Thyroid gland (tissue), 4 donors: ENCODE results near the gene CTIF. TPM values are rescaled to one million over a fixed set of nuclear protein-coding genes. Genes with fewer than 3 reads are reported as not detected.
A peak's percentile ranks its signal among the peaks of the same experiment; 100 is the strongest.

Experiments
- DNase-seq, 2 donors: peaks; one replicate each; pipeline ENCODE4 v3.0.0-alpha.2; 2019
- H3K27ac ChIP-seq, 3 donors: fragments of 200-600 bp; sonication (generic); 1 replicate in 2 of 3; 2 replicates in 1 of 3; pipeline ENCODE4 v1.5.1; 2016 to 2019; ENCODE audit warnings: mild to moderate bottlenecking in 1 of 3, moderate library complexity in 1 of 3
- H3K27me3 ChIP-seq: fragments of 200-600 bp; sonication (generic); one replicate; pipeline ENCODE4 v1.5.1; 2019
- H3K36me3 ChIP-seq, 2 donors: fragments of 200-600 bp; sonication (generic); one replicate each; pipeline ENCODE4 v1.5.1; 2016 to 2019
- H3K4me1 ChIP-seq, 2 donors: fragments of 200-600 bp; sonication (generic); one replicate each; pipeline ENCODE4 v1.5.1; 2017 to 2019
- H3K4me3 ChIP-seq, 3 donors: fragments of 200-600 bp; sonication (generic); replicated peaks in 1 of 3; 1 replicate in 2 of 3; 2 replicates in 1 of 3; pipeline ENCODE4 v1.5.1; 2016; ENCODE audit warnings: mild to moderate bottlenecking in 1 of 3
- H3K9me3 ChIP-seq: fragments of 200-600 bp; sonication (generic); one replicate; pipeline ENCODE4 v1.5.1; 2017
- POLR2A ChIP-seq, 2 donors: fragments of 450-650 bp; IDR thresholded peaks; one replicate each; pipeline ENCODE4 v1.6.1; 2017; ENCODE audit warnings: antibody characterized with exemption in 2 of 2, mild to moderate bottlenecking in 2 of 2, moderate library complexity in 1 of 2
- WGBS, 2 donors: methylation state at CpG; one replicate each; pipeline ENCODE4 v1.1.5; 2017; 5-methylcytosine and 5-hydroxymethylcytosine counted together
- intact Hi-C: fragments of 100-400 bp; cut with DNase I; formaldehyde crosslinking; loops from one replicate; pipeline ENCODE4 v1.15.1; 2023
- total RNA-seq, 4 donors: library from RNA; depleted of rRNA; stranded (reverse); fragments of >200 nt; gene quantifications; one replicate each; pipeline ENCODE4 v1.2.3, GENCODE V29; 2016
- TF ChIP-seq, protein P1 (sequence below), 6 experiments: fragments of 200-600 bp in 3 of 6; fragments of 450-650 bp in 3 of 6; sonication (generic) in 3 of 6; IDR thresholded peaks; one replicate each; pipeline ENCODE4 v1.5.1; 2016 to 2019; ENCODE audit warnings: antibody characterized with exemption in 6 of 6, mild to moderate bottlenecking in 2 of 6, inconsistent platforms in 1 of 6, moderate library complexity in 1 of 6

CTIF gene
- total RNA-seq, 4 donors from 2014 or later: 18.7 to 29.8 (median 23.6) TPM

GRCh38 chr18:48894799-48895346 is 356.0 kb downstream of the CTIF start:
- Histone ChIP-seq H3K9me3 (no peaks in the 10 kb centered on the region), H3K4me1 (peaks cover 7 to 32% of the 10 kb centered on the region in 2 donors), H3K4me3 (no peak overlapping the region), H3K27me3 (no peaks in the 10 kb centered on the region), H3K36me3 (no peaks in the 10 kb centered on the region), H3K27ac (no peak overlapping the region)
- no peak for DNase-seq
- WGBS, 2 donors: 69 to 82% methylated on average over 5 of the region's 5 CpGs
- TF ChIP-seq, protein P1, sequence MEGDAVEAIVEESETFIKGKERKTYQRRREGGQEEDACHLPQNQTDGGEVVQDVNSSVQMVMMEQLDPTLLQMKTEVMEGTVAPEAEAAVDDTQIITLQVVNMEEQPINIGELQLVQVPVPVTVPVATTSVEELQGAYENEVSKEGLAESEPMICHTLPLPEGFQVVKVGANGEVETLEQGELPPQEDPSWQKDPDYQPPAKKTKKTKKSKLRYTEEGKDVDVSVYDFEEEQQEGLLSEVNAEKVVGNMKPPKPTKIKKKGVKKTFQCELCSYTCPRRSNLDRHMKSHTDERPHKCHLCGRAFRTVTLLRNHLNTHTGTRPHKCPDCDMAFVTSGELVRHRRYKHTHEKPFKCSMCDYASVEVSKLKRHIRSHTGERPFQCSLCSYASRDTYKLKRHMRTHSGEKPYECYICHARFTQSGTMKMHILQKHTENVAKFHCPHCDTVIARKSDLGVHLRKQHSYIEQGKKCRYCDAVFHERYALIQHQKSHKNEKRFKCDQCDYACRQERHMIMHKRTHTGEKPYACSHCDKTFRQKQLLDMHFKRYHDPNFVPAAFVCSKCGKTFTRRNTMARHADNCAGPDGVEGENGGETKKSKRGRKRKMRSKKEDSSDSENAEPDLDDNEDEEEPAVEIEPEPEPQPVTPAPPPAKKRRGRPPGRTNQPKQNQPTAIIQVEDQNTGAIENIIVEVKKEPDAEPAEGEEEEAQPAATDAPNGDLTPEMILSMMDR (IDR thresholded peaks at IDR 0.05): no peak
- no peak for TF ChIP-seq POLR2A (IDR thresholded peaks at IDR 0.05)
- intact Hi-C loops: no loop called here

- intact Hi-C loops: no loop called here
- no peaks in the 10 kb centered on the region for H3K9me3 ChIP-seq
- peak overlapping the region in 1 of 3 donors; percentile 24 for H3K27ac ChIP-seq
- 92 to 95% methylated on average over 7 to 8 of the region's 8 CpGs for WGBS, 2 donors
- no peak for DNase-seq
- H3K36me3 ChIP-seq: no peaks in the 10 kb centered on the region
- TF ChIP-seq, protein P1 (IDR thresholded peaks at IDR 0.05): no peak
- TF ChIP-seq POLR2A (IDR thresholded peaks at IDR 0.05): no peak
- H3K4me3 ChIP-seq: no peak overlapping the region
- no peaks in the 10 kb centered on the region for H3K27me3 ChIP-seq
- H3K4me1 ChIP-seq: peaks cover 7 to 32% of the 10 kb centered on the region in 2 donors
These were observed 357.6 kb downstream of the CTIF start for GRCh38 chr18:48896326-48896874.

DNA sequence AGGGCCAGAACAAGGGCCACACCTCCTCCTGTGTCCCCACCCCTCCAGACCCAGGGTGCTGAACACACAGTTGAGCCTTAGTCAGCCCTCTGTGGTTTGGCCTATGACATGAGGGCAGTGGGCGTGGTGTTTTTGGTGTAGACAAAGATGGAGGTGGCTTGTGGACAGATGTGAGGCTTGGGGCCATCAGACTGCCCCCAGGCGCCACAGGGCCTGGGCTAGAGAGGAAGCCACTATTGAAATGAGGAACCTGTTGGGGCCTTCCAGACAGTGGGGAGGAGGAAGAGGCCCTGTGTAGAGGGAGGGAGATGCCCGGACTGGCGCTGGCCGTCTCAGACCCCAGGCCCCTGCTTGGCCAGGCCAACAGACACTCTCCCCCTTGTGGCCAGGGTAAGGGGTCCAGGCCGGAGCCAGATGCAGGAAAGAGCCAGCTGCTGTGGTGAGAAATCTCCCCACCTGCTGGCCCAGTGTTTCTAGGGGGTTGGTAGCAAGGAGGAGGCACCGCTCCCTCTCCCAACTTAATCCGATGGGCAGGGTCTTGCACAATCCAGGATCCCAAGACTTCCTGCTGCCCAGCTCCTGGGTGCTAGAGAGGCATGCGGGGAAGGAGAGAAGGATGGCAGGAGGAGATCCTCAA is 358.2 kb downstream of the CTIF start:
- intact Hi-C loops: no loop called here
- H3K9me3 ChIP-seq: no peaks in the 10 kb centered on the region
- H3K27ac ChIP-seq: no peak overlapping the region
- 85 to 92% methylated on average over 5 to 9 of the region's 9 CpGs for WGBS, 2 donors
- H3K4me3 ChIP-seq: no peak overlapping the region
- no peaks in the 10 kb centered on the region for H3K36me3 ChIP-seq
- TF ChIP-seq POLR2A (IDR thresholded peaks at IDR 0.05): no peak
- TF ChIP-seq, protein P1 (IDR thresholded peaks at IDR 0.05): no peak
- H3K4me1 ChIP-seq: peaks cover 13 to 38% of the 10 kb centered on the region in 2 donors
- H3K27me3 ChIP-seq: no peaks in the 10 kb centered on the region
- DNase-seq: peak in 1 of 2 donors; percentile 20

DNA sequence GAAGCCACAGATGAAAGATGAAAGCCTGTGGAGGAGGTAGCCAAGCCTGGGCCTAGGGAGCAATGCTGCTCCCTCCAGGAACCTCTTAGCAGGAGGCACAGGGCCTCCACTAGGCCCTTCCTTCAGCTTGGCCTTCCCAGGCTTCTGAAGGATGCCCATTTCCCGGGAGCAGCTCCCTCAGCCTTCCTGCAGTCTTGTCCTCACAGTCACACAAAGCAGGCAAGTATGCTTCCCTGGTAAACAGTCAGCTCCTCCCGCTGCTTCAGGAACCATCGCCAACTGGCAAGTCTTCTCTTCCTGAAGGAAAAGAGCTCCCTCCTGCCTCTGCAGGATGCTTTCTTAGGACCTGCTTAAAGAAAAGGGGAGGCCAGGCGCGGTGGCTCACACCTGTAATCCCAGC is 358.7 kb downstream of the CTIF start:
- no peak for TF ChIP-seq POLR2A (IDR thresholded peaks at IDR 0.05)
- TF ChIP-seq, protein P1 (IDR thresholded peaks at IDR 0.05): no peak

DNA sequence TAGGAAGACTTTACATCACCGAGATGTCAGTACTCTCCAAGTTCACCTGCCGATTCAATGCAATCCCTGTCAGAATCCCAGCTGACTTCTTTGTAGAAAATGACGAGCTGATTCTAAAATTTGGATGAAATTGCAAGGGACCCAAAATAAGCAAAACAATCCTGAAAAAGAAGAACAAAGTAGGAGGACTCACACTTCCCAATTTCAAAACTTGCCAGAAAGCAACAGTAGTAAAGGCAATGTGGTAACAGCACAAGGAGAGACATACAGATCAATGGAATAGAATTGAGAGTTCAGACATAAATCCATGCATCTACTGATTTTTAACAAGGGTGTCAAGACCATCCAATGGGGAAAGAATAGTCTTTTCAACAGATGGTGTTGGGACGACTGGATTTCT is 359.7 kb downstream of the CTIF start:
- Histone ChIP-seq H3K4me1 (peaks cover 17 to 44% of the 10 kb centered on the region in 2 donors), H3K36me3 (no peaks in the 10 kb centered on the region), H3K9me3 (no peaks in the 10 kb centered on the region), H3K27ac (no peak overlapping the region), H3K4me3 (no peak overlapping the region), H3K27me3 (no peaks in the 10 kb centered on the region)
- intact Hi-C loops: no loop called here
- no peak for DNase-seq
- WGBS, 2 donors: 87 to 91% methylated on average over 4 of the region's 4 CpGs
- TF ChIP-seq POLR2A (IDR thresholded peaks at IDR 0.05): no peak
- TF ChIP-seq, protein P1 (IDR thresholded peaks at IDR 0.05): no peak

More for the DNA sequence above, 358.7 kb downstream of the CTIF start:
- H3K36me3 ChIP-seq: no peaks in the 10 kb centered on the region
- no peak for DNase-seq
- 76 to 84% methylated on average over 5 of the region's 5 CpGs for WGBS, 2 donors
- H3K27ac ChIP-seq: no peak overlapping the region
- no peaks in the 10 kb centered on the region for H3K9me3 ChIP-seq
- no peaks in the 10 kb centered on the region for H3K27me3 ChIP-seq
- H3K4me3 ChIP-seq: no peak overlapping the region
- intact Hi-C loops: no loop called here
- H3K4me1 ChIP-seq: peaks cover 18 to 43% of the 10 kb centered on the region in 2 donors
